A549 treated with Mapracorat at 1 μM for 4 hours (cell line): Measurements from ENCODE around the gene SIX6. TPM values are rescaled to one million over a fixed set of nuclear protein-coding genes. Genes with fewer than 3 reads are reported as not detected.

Experiments used
- total RNA-seq: library from RNA; stranded (reverse); fragments of 200-300 nt; extraction: Qiagen RNA extraction; gene quantifications from 5 replicates; pipeline ENCODE4 v1.2.3, GENCODE V29; 2022

SIX6 gene
- not detected in 5 replicates for total RNA-seq

DNA sequence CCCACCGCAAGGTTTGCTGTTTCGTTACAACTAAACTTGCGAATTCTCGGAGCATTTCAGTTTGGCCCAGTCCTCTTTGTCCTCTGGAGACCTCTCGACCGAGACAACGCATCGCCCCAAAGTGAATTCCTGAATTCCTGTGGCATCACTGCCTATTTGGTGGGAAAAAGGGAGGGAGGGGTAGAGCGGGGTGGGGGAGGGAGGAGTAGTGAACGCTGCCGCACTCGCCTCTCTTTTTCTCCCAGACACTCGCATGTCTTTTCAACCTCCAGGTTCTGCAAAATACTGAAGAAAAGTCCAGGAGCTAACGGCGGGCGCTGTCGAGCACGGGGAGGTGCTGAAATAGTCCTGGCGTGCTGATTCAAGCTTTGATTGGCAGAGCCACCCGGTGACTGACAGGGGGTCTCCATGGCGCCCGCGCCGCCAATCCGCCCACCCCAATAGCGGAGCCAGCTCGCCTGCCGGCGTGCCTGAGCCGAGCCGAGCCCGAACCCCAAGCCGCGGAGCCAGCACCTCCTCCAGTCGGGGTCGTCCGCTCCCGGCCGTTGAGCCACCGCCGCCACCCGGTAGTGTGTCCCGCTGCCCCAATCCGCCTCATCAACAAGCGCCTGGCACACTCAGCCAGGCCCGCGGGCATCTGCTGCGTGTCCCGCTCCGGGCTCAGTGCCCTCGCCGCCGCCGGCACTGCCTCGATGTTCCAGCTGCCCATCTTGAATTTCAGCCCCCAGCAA is at the start of gene SIX6:
SIX6 (plus strand) TSS at position 440 of the 731 bp plus-strand sequence; CDS start at position 693, 253 bp downstream.

DNA sequence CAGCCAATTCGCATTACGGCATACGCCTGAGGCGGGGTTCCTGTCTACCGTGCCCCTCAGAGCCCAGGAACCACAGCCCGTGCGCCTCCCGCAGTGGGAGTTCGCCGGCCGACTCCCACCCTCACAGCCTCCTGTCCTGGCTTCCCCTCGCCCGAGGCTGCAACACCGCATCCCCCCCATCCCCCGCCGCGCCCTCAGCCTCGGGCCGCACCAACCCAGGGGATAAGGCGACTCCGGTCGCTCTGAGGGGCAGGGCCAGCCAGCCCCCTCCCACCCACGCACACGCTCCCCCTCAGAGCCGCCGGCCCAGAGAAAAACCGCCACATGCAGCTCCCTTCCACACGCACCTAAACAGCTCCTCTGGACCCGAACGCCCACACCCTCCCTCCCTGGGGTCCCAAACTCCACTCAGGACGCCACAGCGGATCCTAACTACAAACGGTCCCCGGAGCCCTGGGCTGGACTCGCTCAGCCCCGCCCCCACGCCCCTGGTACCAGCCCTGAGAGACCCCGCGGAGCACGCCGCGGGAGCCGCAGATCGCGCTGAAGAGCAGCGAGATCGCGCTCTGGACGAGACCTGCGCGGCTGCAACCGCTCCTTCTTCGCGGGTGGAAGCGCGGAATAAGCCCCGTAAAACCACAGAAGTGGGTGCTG is 23.2 kb upstream of the SIX6 start, which contains the start of gene C14orf39:
C14orf39 (minus strand) TSS at position 466 of the 654 bp plus-strand sequence. CDS start 985 bp downstream, outside the sequence.

Other genes starting within 250 kb of the SIX6 start
- not detected in 5 replicates for gene C14orf39, start 23.1 kb upstream of the SIX6 start, total RNA-seq
- 5.6 to 8.1 TPM (median 6.8 TPM) in 5 replicates for gene SIX1, start 140.3 kb downstream of the SIX6 start, total RNA-seq
- gene SIX4, start 215.2 kb downstream of the SIX6 start, total RNA-seq, result 1.2 to 3.6 TPM (median 2.5 TPM) in 5 replicates
- 38.5 to 52.9 TPM (median 38.9 TPM) in 5 replicates for gene MNAT1, start 225.6 kb downstream of the SIX6 start, total RNA-seq